Keratinocyte (primary cell): Measurements from ENCODE around the gene DUSP8. TPM values are rescaled to one million over a fixed set of nuclear protein-coding genes. Genes with fewer than 3 reads are reported as not detected.
A peak's percentile ranks its signal among the peaks of the same experiment; 100 is the strongest.
"Not testable (repeated sequence)": the region's sequence is repeated elsewhere in the genome, so short reads cannot be mapped to it uniquely, and the experiment has no call there.

Experiments used
- DNase-seq: peaks from one replicate; pipeline ENCODE4 v3.0.0-alpha.2; 2011; ENCODE audit warnings: low read depth, missing footprints, low spot score
- FAIRE-seq: peaks from 2 replicates; lab custom pipeline; 2011; peaks lifted over from hg19 to GRCh38; lab: Jason Lieb, UNC
- H2AFZ ChIP-seq: 2 replicates; pipeline ENCODE4 v1.6.0; 2012; ENCODE audit warnings: low read length, control low read depth, inconsistent platforms; ENCODE audit not compliant: control insufficient read depth
- H3K27ac ChIP-seq: 2 replicates; pipeline ENCODE4 v1.5.1; 2011; ENCODE audit warnings: low read length; ENCODE audit not compliant: control insufficient read depth, insufficient read depth
- H3K27me3 ChIP-seq: 3 replicates; pipeline ENCODE4 v1.6.0; 2011; ENCODE audit warnings: low read length; ENCODE audit not compliant: control insufficient read depth, insufficient read depth; ENCODE audit errors: extremely low read depth
- H3K36me3 ChIP-seq, 2 experiments: 2 replicates in 1 of 2; 3 replicates in 1 of 2; pipeline ENCODE4 v1.5.1; 2011; ENCODE audit warnings: low read length in 2 of 2, mild to moderate bottlenecking in 1 of 2; ENCODE audit not compliant: control insufficient read depth in 2 of 2, insufficient read depth in 2 of 2; ENCODE audit errors: extremely low read depth in 1 of 2
- H3K4me1 ChIP-seq: 3 replicates; pipeline ENCODE4 v1.5.1; 2011; ENCODE audit warnings: low read length; ENCODE audit not compliant: control insufficient read depth, insufficient read depth; ENCODE audit errors: extremely low read depth
- H3K4me2 ChIP-seq: 3 replicates; pipeline ENCODE4 v1.6.0; 2011; ENCODE audit warnings: low read depth, low read length; ENCODE audit not compliant: control insufficient read depth, insufficient read depth; ENCODE audit errors: extremely low read depth
- H3K4me3 ChIP-seq, 3 experiments: fragments of 200-600 bp in 1 of 3; sonication (generic) in 1 of 3; 2 replicates in 2 of 3; 3 replicates in 1 of 3; pipeline ENCODE4 v1.5.1; 2011 to 2016; ENCODE audit warnings: low read length in 3 of 3, mild to moderate bottlenecking in 3 of 3, control low read depth in 2 of 3, inconsistent platforms in 1 of 3, low read depth in 1 of 3, mixed read lengths in 1 of 3, mixed run types in 1 of 3, moderate library complexity in 1 of 3; ENCODE audit not compliant: control insufficient read depth in 2 of 3, insufficient read depth in 2 of 3; ENCODE audit errors: extremely low read depth in 1 of 3
- H3K79me2 ChIP-seq: 2 replicates; pipeline ENCODE4 v1.6.0; 2012; ENCODE audit warnings: low read length; ENCODE audit not compliant: control insufficient read depth, insufficient read depth
- H3K9ac ChIP-seq: 3 replicates; pipeline ENCODE4 v1.6.0; 2011; ENCODE audit warnings: low read length; ENCODE audit not compliant: control insufficient read depth, insufficient read depth; ENCODE audit errors: extremely low read depth
- H3K9me1 ChIP-seq: 3 replicates; pipeline ENCODE4 v1.6.0; 2011; ENCODE audit warnings: low read length; ENCODE audit not compliant: control insufficient read depth, insufficient read depth; ENCODE audit errors: extremely low read depth
- H3K9me3 ChIP-seq: 2 replicates; pipeline ENCODE4 v1.5.1; 2012; ENCODE audit warnings: low read depth, low read length; ENCODE audit not compliant: control insufficient read depth
- H4K20me1 ChIP-seq: 3 replicates; pipeline ENCODE4 v1.6.0; 2011; ENCODE audit warnings: low read length; ENCODE audit not compliant: control insufficient read depth, insufficient read depth; ENCODE audit errors: extremely low read depth
- CTCF ChIP-seq, 3 experiments: IDR thresholded peaks in 1 of 3; conservative IDR thresholded peaks in 1 of 3; optimal IDR thresholded peaks in 1 of 3; 2 replicates in 2 of 3; 3 replicates in 1 of 3; pipeline versions ENCODE3 to v1.5.1; 2011; ENCODE audit warnings: low read length in 3 of 3, mild to moderate bottlenecking in 3 of 3, moderate library complexity in 2 of 3, control low read depth in 1 of 3, inconsistent platforms in 1 of 3; ENCODE audit not compliant: insufficient read depth in 2 of 3; ENCODE audit errors: extremely low read depth in 1 of 3
- EZH2 ChIP-seq: IDR thresholded peaks from one replicate; pipeline ENCODE4 v1.6.1; 2012; ENCODE audit warnings: inconsistent platforms, mild to moderate bottlenecking, low read length, moderate library complexity
- dilution Hi-C: fragments of 300-500 bp; cut with MboI; formaldehyde crosslinking; loops from one replicate; pipeline ENCODE4 v1.7.0; 2020; ENCODE audit warnings: low sequenced_read_pairs; ENCODE audit not compliant: extremely low pct_ligation_motif_present
- polyA plus RNA-seq, 5 experiments: library from polyadenylated mRNA; depleted of rRNA in 3 of 5; stranded (reverse) in 3 of 5; stranded (forward) in 1 of 5; unstranded in 1 of 5; fragments of >200 nt; gene quantifications; 1 replicate in 1 of 5; 2 replicates in 3 of 5; 3 replicates in 1 of 5; pipeline versions ENCODE4 v1.2.1 to v1.2.3, GENCODE V29; 2011 to 2012; ENCODE audit warnings: missing spikeins in 2 of 5, low read depth in 1 of 5, low replicate concordance in 1 of 5

DUSP8 gene
- polyA plus RNA-seq, 1 donor (not counting 4 experiments of a cell fraction or from before 2014, with no cell fraction given), result 0.58 TPM

- Histone ChIP-seq H2AFZ (peak overlapping the region; percentile 35), H3K4me2 (peak overlapping the region; percentile 17)
- H3K36me3 ChIP-seq, H3K4me3 ChIP-seq, H4K20me1 ChIP-seq, dilution Hi-C loops, DNase-seq, H3K9me3 ChIP-seq, H3K27ac ChIP-seq, H3K4me1 ChIP-seq, H3K9me1 ChIP-seq, H3K79me2 ChIP-seq, H3K9ac ChIP-seq, H3K27me3 ChIP-seq: not testable (repeated sequence)
- peak; percentile 5 for FAIRE-seq
These were observed 17.3 kb upstream of the DUSP8 start for GRCh38 chr11:1589191-1589963.

- no peak for TF ChIP-seq CTCF (optimal IDR thresholded peaks at IDR 0.05 in 1 of 3, IDR thresholded peaks at IDR 0.05 in 1 of 3, conservative IDR thresholded peaks at IDR 0.05 in 1 of 3; ENCODE audit: extremely low read depth in 1 of 3, insufficient read depth in 2 of 3, low read length in 3 of 3)
- TF ChIP-seq EZH2, result no peak
- Histone ChIP-seq H3K4me1 (peaks cover 5% of the 10 kb centered on the region), H2AFZ (no peak overlapping the region), H4K20me1 (no peaks in the 10 kb centered on the region), H3K27ac (no peak overlapping the region), H3K9ac (no peak overlapping the region), H3K36me3 (no peaks in the 10 kb centered on the region), H3K9me3 (no peaks in the 10 kb centered on the region), H3K4me2 (no peak overlapping the region), H3K79me2 (no peaks in the 10 kb centered on the region), H3K4me3 (no peak overlapping the region), H3K27me3 (no peaks in the 10 kb centered on the region), H3K9me1 (no peaks in the 10 kb centered on the region)
- no peak for DNase-seq
- FAIRE-seq, result no peak
- dilution Hi-C loops, result no loop called here
These were observed 14.6 kb upstream of the DUSP8 start for GRCh38 chr11:1586699-1587098.

- H3K27me3 ChIP-seq, H2AFZ ChIP-seq, H3K9me3 ChIP-seq, H3K4me2 ChIP-seq, H3K9me1 ChIP-seq, H3K36me3 ChIP-seq, H3K79me2 ChIP-seq, DNase-seq, H3K27ac ChIP-seq, H3K4me1 ChIP-seq, H3K4me3 ChIP-seq, H4K20me1 ChIP-seq, FAIRE-seq, dilution Hi-C loops, H3K9ac ChIP-seq: not testable (repeated sequence)
These were observed 12.7 kb upstream of the DUSP8 start, which contains the start of gene KRTAP5-1 for GRCh38 chr11:1584661-1585370. TSS of gene KRTAP5-1 (minus strand) at chr11:1585283. CDS start at chr11:1585249, 34 bp downstream.

- H3K9ac ChIP-seq, H3K4me2 ChIP-seq, H3K9me1 ChIP-seq, dilution Hi-C loops, DNase-seq, H3K9me3 ChIP-seq, H3K4me1 ChIP-seq, H3K4me3 ChIP-seq, H2AFZ ChIP-seq, H3K27ac ChIP-seq, H4K20me1 ChIP-seq, FAIRE-seq, H3K79me2 ChIP-seq, H3K27me3 ChIP-seq, H3K36me3 ChIP-seq: not testable (repeated sequence)
These were observed 10.8 kb upstream of the DUSP8 start for GRCh38 chr11:1582909-1583308.
